Prostate gland (tissue), 2 donors: Measurements from ENCODE around the gene SPTA1. TPM values are rescaled to one million over a fixed set of nuclear protein-coding genes. Genes with fewer than 3 reads are reported as not detected.
"Not testable (repeated sequence)": the region's sequence is repeated elsewhere in the genome, so short reads cannot be mapped to it uniquely, and the experiment has no call there.

Source experiments
- DNase-seq: peaks from one replicate; pipeline ENCODE4 v3.0.0-alpha.2; 2019; ENCODE audit warnings: low spot score
- H3K27ac ChIP-seq, 2 donors: fragments of 200-600 bp; sonication (generic); 2 replicates each; pipeline ENCODE4 v1.5.1; 2017 to 2019
- H3K27me3 ChIP-seq: fragments of 200-600 bp; sonication (generic); replicated peaks from 2 replicates; pipeline ENCODE4 v1.5.1; 2019; ENCODE audit not compliant: insufficient read depth
- H3K36me3 ChIP-seq, 2 donors: fragments of 200-600 bp; sonication (generic); 1 replicate in 1 of 2; 2 replicates in 1 of 2; pipeline versions ENCODE4 v1.5.1 to v1.8.1; 2017 to 2019
- H3K4me1 ChIP-seq: fragments of 200-600 bp; sonication (generic); replicated peaks from 2 replicates; pipeline ENCODE4 v1.5.1; 2019
- H3K4me3 ChIP-seq, 2 donors: fragments of 200-600 bp; sonication (generic); 2 replicates each; pipeline ENCODE4 v1.5.1; 2017 to 2019
- H3K9me3 ChIP-seq: fragments of 200-600 bp; sonication (generic); 2 replicates; pipeline ENCODE4 v1.5.1; 2017
- POLR2A ChIP-seq: fragments of 450-650 bp; IDR thresholded peaks from one replicate; pipeline ENCODE4 v1.6.1; 2016; ENCODE audit warnings: antibody characterized with exemption, mild to moderate bottlenecking
- POLR2AphosphoS5 ChIP-seq: sonication (generic); formaldehyde crosslinking; IDR thresholded peaks from one replicate; pipeline ENCODE4 v1.6.1; 2017; ENCODE audit warnings: antibody characterized with exemption
- WGBS: methylation state at CpG from one replicate; pipeline ENCODE4 v1.1.5; 2018; 5-methylcytosine and 5-hydroxymethylcytosine counted together
- intact Hi-C: fragments of 100-400 bp; cut with DNase I; formaldehyde crosslinking; loops from one replicate; pipeline ENCODE4 v1.14.2; 2022
- total RNA-seq, 2 donors: library from RNA; depleted of rRNA; stranded (reverse); fragments of >200 nt; gene quantifications; one replicate each; pipeline ENCODE4 v1.1.0, GENCODE V29; 2016
- TF ChIP-seq, protein P1 (sequence below), 4 experiments: fragments of 200-600 bp in 2 of 4; fragments of 450-650 bp in 2 of 4; sonication (generic) in 2 of 4; IDR thresholded peaks; 1 replicate in 3 of 4; 2 replicates in 1 of 4; pipeline ENCODE4 v1.5.1; 2016 to 2019; ENCODE audit warnings: antibody characterized with exemption in 4 of 4, mild to moderate bottlenecking in 2 of 4, moderate library complexity in 2 of 4

Gene SPTA1
- total RNA-seq, 2 donors from 2014 or later = 0.28 TPM; not detected in 1

- Histone ChIP-seq H3K9me3 (no peaks in the 10 kb centered on the region), H3K27me3 (no peaks in the 10 kb centered on the region), H3K4me3 (no peak overlapping the region), H3K36me3 (no peaks in the 10 kb centered on the region), H3K4me1 (no peaks in the 10 kb centered on the region), H3K27ac (no peak overlapping the region)
- TF ChIP-seq, protein P1, sequence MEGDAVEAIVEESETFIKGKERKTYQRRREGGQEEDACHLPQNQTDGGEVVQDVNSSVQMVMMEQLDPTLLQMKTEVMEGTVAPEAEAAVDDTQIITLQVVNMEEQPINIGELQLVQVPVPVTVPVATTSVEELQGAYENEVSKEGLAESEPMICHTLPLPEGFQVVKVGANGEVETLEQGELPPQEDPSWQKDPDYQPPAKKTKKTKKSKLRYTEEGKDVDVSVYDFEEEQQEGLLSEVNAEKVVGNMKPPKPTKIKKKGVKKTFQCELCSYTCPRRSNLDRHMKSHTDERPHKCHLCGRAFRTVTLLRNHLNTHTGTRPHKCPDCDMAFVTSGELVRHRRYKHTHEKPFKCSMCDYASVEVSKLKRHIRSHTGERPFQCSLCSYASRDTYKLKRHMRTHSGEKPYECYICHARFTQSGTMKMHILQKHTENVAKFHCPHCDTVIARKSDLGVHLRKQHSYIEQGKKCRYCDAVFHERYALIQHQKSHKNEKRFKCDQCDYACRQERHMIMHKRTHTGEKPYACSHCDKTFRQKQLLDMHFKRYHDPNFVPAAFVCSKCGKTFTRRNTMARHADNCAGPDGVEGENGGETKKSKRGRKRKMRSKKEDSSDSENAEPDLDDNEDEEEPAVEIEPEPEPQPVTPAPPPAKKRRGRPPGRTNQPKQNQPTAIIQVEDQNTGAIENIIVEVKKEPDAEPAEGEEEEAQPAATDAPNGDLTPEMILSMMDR (IDR thresholded peaks at IDR 0.05) = no peak
- TF ChIP-seq POLR2AphosphoS5 (no peak), POLR2A (no peak)
- intact Hi-C loops = no loop called here
- no peak for DNase-seq
- 23% methylated on average over 1 of the region's 1 CpG for WGBS
Measured at GRCh38 chr1:158689110-158689509, 2.6 kb upstream of the SPTA1 start.

GRCh38 chr1:158688343-158688742 is 1.8 kb upstream of the SPTA1 start:
- 88% methylated on average over 1 of the region's 1 CpG for WGBS

GRCh38 chr1:158687037-158687436 is 522 bp upstream of the SPTA1 start:
- TF ChIP-seq POLR2A (no peak), POLR2AphosphoS5 (no peak)
- TF ChIP-seq, protein P1 (IDR thresholded peaks at IDR 0.05) = no peak
- Histone ChIP-seq H3K9me3 (no peaks in the 10 kb centered on the region), H3K27me3 (no peaks in the 10 kb centered on the region), H3K4me1 (no peaks in the 10 kb centered on the region), H3K4me3 (no peak overlapping the region), H3K36me3 (no peaks in the 10 kb centered on the region), H3K27ac (no peak overlapping the region)
- intact Hi-C loops = no loop called here
- no peak for DNase-seq

More at GRCh38 chr1:158688343-158688742, 1.8 kb upstream of the SPTA1 start:
- intact Hi-C loops, H3K4me1 ChIP-seq, H3K9me3 ChIP-seq, H3K27ac ChIP-seq, DNase-seq, H3K36me3 ChIP-seq, H3K27me3 ChIP-seq, H3K4me3 ChIP-seq: not testable (repeated sequence)

DNA sequence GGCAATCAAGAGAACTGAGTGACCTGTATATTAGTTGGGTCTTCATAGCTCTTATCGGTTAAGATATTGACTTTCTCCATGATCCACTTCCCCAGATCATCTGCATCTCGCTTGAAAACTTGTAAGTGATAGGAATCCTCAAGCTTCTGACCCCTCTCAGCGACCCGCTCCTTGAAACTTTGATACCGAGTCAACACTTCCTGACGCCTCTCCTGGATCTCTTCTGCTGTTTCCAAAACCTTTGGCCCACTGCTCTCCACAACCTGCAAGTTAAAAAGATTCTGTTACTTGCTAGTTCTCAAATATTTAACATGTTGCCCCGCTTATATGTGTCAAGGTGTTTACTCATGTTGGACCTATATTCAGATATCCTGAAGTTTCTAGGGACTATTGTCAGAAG is 1.4 kb downstream of the SPTA1 start:
- TF ChIP-seq, protein P1 (IDR thresholded peaks at IDR 0.05) = no peak
- TF ChIP-seq POLR2AphosphoS5 (no peak), POLR2A (no peak)
- no peak for DNase-seq
- intact Hi-C loops = no loop called here
- Histone ChIP-seq H3K27ac (no peak overlapping the region), H3K36me3 (no peaks in the 10 kb centered on the region), H3K9me3 (no peaks in the 10 kb centered on the region), H3K4me1 (no peaks in the 10 kb centered on the region), H3K4me3 (no peak overlapping the region), H3K27me3 (no peaks in the 10 kb centered on the region)
- 74% methylated on average over 7 of the region's 7 CpGs for WGBS

GRCh38 chr1:158681606-158682005 is 4.9 kb downstream of the SPTA1 start:
- Histone ChIP-seq H3K9me3 (no peaks in the 10 kb centered on the region), H3K36me3 (no peaks in the 10 kb centered on the region), H3K4me3 (no peak overlapping the region), H3K27ac (no peak overlapping the region), H3K4me1 (no peaks in the 10 kb centered on the region), H3K27me3 (no peaks in the 10 kb centered on the region)
- intact Hi-C loops = no loop called here
- DNase-seq = no peak
- TF ChIP-seq, protein P1 (IDR thresholded peaks at IDR 0.05) = no peak
- TF ChIP-seq POLR2AphosphoS5 = no peak
- no peak for TF ChIP-seq POLR2A
- WGBS = 94% methylated on average over 2 of the region's 2 CpGs
